Measurements from ENCODE around the gene SCAPER.

- TF ChIP-seq, protein P1, sequence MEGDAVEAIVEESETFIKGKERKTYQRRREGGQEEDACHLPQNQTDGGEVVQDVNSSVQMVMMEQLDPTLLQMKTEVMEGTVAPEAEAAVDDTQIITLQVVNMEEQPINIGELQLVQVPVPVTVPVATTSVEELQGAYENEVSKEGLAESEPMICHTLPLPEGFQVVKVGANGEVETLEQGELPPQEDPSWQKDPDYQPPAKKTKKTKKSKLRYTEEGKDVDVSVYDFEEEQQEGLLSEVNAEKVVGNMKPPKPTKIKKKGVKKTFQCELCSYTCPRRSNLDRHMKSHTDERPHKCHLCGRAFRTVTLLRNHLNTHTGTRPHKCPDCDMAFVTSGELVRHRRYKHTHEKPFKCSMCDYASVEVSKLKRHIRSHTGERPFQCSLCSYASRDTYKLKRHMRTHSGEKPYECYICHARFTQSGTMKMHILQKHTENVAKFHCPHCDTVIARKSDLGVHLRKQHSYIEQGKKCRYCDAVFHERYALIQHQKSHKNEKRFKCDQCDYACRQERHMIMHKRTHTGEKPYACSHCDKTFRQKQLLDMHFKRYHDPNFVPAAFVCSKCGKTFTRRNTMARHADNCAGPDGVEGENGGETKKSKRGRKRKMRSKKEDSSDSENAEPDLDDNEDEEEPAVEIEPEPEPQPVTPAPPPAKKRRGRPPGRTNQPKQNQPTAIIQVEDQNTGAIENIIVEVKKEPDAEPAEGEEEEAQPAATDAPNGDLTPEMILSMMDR (IDR thresholded peaks at IDR 0.05): no peak
- TF ChIP-seq SMAD3 (CRISPR knock-in tag; IDR thresholded peaks at IDR 0.05; ENCODE audit: borderline replicate concordance) (no peak), SP1 (CRISPR knock-in tag; conservative IDR thresholded peaks at IDR 0.05) (no peak), ZNF281 (CRISPR knock-in tag; IDR thresholded peaks at IDR 0.05) (no peak), NFYB (CRISPR knock-in tag; conservative IDR thresholded peaks at IDR 0.05; ENCODE audit: low read depth) (no peak), RELA (CRISPR knock-in tag; IDR thresholded peaks at IDR 0.05; ENCODE audit: borderline replicate concordance) (no peak), E2F1 (CRISPR knock-in tag; IDR thresholded peaks at IDR 0.05) (no peak), EMX1 (CRISPR knock-in tag; IDR thresholded peaks at IDR 0.05) (no peak), NR2C2 (CRISPR knock-in tag; IDR thresholded peaks at IDR 0.05) (no peak)
- TF ChIP-seq, protein P2, sequence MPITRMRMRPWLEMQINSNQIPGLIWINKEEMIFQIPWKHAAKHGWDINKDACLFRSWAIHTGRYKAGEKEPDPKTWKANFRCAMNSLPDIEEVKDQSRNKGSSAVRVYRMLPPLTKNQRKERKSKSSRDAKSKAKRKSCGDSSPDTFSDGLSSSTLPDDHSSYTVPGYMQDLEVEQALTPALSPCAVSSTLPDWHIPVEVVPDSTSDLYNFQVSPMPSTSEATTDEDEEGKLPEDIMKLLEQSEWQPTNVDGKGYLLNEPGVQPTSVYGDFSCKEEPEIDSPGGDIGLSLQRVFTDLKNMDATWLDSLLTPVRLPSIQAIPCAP (CRISPR knock-in tag; IDR thresholded peaks at IDR 0.05): no peak
- TF ChIP-seq, protein P3, sequence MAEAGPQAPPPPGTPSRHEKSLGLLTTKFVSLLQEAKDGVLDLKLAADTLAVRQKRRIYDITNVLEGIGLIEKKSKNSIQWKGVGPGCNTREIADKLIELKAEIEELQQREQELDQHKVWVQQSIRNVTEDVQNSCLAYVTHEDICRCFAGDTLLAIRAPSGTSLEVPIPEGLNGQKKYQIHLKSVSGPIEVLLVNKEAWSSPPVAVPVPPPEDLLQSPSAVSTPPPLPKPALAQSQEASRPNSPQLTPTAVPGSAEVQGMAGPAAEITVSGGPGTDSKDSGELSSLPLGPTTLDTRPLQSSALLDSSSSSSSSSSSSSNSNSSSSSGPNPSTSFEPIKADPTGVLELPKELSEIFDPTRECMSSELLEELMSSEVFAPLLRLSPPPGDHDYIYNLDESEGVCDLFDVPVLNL (CRISPR knock-in tag; IDR thresholded peaks at IDR 0.05; ENCODE audit: borderline replicate concordance, low read depth): no peak
Observed at GRCh38 chr15:76565366-76565765, 339.8 kb downstream of the SCAPER start.

Data from WTC11 (cell line).